Fibroblast of pulmonary artery (primary cell): ENCODE measurements around the gene ELF2.
"Not testable (repeated sequence)": the region's sequence is repeated elsewhere in the genome, so short reads cannot be mapped to it uniquely, and the experiment has no call there.

Source experiments
- DNase-seq: peaks from one replicate; pipeline ENCODE4 v3.0.0-alpha.2; 2010; ENCODE audit warnings: low read depth
- H3K4me3 ChIP-seq: replicated peaks from 2 replicates; pipeline ENCODE4 v1.5.1; 2011; ENCODE audit warnings: low read depth, mild to moderate bottlenecking, control low read depth, low read length, moderate library complexity
- TF ChIP-seq, protein P1 (sequence below): IDR thresholded peaks from 2 replicates; pipeline ENCODE4 v1.5.1; 2011; ENCODE audit warnings: mild to moderate bottlenecking, control low read depth, low read length, inconsistent platforms; ENCODE audit errors: missing control alignments

Gene ELF2

DNA sequence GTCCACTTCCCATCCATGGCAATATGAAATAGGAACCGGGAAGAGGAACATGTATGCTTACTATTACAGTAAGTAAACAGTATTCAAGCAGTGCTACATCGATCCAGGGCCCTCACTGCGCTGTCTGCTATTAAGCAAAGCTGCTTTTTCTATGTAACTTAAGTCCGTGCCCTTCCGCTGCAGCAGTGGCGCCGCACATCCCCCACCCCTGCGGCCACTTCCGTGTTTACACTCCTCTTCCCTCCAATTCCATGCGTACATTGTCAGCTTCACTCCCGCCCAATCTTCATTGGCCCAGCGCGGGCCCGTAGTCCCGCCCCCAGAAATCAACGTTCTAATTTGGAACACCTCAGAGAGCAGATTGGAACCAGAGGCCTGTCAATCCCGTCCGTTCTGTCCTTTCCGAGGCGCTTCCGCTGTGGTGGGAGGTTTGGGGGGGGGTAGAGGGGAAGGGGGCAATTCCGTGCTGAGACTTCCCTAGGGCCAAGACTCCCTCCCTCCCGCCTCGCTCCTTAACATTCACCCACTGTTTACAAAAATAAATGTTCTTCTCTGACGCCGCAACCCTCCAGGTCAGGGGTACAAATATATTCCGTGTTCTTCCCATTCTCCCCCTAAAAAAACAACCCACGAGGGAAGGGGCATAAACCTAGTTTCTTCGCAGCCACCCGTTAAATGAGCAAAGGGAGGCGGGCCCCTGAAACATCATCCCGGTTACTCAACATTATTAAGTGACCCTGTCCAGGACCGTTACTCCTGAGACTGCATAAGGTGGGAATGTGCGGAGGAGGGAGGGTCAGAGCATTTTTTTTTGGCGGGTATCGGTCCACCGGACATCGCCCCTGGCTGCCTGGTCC lies 94.0 kb downstream of the ELF2 start:
- TF ChIP-seq, protein P1, sequence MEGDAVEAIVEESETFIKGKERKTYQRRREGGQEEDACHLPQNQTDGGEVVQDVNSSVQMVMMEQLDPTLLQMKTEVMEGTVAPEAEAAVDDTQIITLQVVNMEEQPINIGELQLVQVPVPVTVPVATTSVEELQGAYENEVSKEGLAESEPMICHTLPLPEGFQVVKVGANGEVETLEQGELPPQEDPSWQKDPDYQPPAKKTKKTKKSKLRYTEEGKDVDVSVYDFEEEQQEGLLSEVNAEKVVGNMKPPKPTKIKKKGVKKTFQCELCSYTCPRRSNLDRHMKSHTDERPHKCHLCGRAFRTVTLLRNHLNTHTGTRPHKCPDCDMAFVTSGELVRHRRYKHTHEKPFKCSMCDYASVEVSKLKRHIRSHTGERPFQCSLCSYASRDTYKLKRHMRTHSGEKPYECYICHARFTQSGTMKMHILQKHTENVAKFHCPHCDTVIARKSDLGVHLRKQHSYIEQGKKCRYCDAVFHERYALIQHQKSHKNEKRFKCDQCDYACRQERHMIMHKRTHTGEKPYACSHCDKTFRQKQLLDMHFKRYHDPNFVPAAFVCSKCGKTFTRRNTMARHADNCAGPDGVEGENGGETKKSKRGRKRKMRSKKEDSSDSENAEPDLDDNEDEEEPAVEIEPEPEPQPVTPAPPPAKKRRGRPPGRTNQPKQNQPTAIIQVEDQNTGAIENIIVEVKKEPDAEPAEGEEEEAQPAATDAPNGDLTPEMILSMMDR: no peak
- peak; percentile 97 for DNase-seq
- H3K4me3 ChIP-seq: peak overlapping the region; percentile 85

DNA sequence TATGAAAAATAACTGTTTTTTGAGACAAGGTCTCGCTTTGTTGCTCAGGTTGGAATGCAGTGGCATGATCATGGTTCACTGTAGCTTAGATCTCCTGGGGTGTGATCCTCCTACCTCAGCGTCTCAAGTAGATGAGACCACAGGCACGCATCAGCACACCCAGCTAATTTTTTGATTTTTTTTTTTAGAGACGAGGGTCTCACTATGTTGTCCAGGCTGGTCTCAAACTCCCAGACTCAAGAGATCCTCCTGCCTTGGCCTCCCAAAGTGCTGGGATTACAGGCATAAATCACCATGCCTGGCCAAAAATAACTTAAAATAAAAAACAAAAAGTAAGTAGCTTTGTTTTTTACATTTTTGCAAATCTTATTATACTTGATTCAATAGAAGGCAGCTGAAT lies 98.1 kb downstream of the ELF2 start:
- H3K4me3 ChIP-seq: no peak overlapping the region
- DNase-seq: no peak
- TF ChIP-seq, protein P1: no peak

DNA sequence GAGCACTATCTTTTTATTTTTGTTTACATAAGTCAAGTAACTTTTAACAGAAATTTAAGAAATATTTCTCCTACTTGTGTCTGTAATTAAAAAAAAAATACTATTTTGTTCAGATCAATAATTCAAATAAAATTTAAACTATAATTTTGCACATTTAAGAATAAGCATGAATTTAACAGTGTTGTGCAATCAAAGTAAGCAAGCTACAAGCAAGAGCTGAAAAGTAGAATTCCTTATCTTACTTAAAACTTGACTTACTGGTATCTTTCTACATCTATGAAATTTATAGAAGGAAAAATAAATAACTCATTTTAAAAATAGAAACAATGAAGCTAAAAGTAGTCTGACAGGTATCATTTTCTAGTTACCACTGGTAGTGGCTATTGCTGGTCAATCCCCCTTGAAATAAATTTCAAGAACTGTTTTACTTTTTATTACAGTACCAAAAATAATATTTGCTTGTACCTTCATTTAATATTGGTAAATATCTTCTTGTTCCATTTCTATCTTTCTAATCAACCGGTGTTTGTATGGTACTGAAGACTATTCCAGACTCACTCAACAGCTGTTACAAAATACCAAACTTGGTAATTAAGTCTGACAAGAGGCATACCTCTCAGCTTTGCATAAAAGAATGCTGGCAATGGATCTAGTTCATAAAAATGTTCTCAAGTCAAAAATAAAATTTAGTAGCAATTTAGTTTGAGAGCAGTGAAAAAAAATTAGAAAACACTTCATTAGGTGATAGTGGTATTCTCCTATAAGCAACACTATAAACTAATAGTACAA lies 99.3 kb downstream of the ELF2 start:
- no peak overlapping the region for H3K4me3 ChIP-seq
- TF ChIP-seq, protein P1: no peak
- no peak for DNase-seq

DNA sequence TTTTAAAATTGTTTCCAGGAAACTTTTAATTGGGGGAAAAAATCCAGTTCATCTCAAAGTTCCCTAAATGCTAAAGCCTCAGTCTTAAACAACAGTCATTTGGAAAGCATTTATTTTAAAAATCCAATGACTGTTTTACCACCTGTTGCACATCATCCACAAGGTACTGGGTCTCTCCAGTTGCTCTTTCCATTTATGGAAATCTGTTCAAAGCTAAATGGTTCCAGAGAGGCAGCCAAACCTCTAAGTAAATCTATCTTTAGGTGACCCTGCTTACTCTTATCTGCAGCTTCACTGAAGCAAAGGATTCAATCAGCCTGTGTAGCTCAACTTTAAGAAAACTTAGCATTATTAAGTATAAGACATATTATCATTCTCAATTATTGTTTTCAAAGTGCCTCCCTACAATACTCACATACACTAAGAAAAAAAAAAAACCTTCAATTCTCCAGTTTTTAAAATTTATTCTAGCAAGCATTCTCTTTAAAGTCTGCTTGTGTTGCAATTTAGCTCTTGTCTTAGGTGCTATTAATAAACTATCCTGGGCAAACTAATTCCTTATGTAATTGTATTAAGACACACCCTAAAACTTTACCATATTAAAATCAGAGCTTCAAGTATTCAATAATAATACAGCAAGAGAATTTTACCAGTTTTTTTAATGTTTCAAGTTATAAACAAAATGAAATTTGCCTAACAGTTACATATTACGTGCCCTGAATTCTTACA lies 100.8 kb downstream of the ELF2 start:
- TF ChIP-seq, protein P1: no peak
- no peak for DNase-seq
- H3K4me3 ChIP-seq: no peak overlapping the region

DNA sequence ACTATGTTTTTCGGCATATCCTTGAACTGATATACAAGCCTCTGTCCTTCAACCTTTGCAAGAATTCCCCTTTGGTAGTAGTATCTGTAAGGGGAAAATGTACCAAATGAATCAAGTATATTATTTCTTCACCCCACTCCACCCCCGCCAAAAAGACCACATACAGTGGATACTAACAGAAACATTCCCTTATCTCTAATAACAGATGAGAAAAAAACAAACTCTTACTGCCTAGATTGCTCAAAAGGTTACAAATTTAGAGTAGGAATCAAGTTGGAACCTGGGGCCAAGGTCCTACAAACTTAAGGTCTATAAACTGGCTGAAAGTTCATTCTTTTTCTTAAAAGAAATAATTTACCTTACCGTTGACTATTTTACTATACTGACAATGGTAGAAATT lies 116.4 kb downstream of the ELF2 start:
- DNase-seq: no peak
- TF ChIP-seq, protein P1: no peak
- H3K4me3 ChIP-seq: no peak overlapping the region

DNA sequence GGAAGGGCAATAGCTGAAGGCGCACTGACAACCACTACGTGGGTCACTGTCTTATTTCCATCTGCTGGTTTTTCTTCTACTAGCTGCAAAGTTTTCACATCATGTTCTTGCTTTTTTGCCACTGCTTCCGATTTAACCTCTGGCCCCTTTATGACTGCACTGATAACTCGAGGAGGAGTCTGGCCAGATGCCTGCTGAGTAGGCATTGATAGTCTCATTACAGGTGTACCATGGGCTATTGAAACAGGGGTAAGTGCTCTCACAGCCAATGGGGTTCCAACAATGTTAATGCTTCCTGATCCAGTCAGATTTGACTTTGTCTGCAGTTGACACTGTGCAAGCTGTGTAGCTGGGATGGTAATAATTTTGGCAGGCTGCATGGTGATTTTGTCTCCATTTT lies 118.0 kb downstream of the ELF2 start:
- H3K4me3 ChIP-seq, DNase-seq: not testable (repeated sequence)
